ENCODE data around the gene COL18A1.

Gene COL18A1

DNA sequence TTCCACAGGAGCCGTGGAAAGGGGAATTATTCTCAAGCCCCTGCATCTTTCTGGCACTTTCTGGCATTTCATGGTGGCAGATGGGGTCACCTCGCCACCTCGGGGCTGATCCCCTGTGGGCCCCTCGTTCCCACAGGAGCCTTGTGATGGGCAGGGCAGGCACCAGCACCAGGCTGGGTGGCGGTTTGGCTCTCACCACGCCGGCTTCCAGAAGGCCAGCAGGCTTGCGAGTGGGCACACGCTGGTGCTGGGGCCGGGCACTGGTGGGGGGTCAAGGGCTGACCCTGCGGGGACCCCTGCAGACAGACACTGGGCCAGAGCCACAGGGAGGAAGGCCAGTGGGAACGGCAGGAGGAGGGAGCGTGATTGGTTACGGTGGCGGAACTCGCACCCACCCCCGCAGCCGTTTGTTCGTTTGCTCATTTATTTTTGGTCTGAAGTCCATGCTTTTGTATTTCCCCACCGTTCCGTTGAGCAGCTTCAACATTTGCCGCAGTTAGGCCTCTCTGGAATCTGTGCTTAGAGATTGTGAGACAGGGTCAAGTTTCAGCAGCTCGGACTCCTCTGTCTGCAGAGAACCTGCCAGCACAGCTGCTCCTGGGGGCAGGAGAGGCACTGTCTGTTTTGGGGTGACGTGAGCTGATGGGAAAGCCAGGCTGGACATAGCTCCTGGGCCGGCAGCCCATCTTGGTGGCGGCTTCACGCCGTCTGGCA lies 5.3 kb downstream of the COL18A1 start:
- Histone ChIP-seq H3K27me3 (ENCODE audit: control insufficient read depth in 1 of 2, insufficient read depth in 2 of 2, low read length in 2 of 2) (peaks cover 0 to 10% of the 10 kb centered on the region in 2 donors), H3K4me1 (ENCODE audit: control insufficient read depth, insufficient read depth, low read length) (peaks cover 19% of the 10 kb centered on the region), H3K9ac (ENCODE audit: low read length in 2 of 2) (no peak overlapping the region), H3K4me3 (ENCODE audit: low read length in 2 of 2) (no peak overlapping the region), H3K9me3 (ENCODE audit: control insufficient read depth in 2 of 2, low read length in 2 of 2) (no peaks in the 10 kb centered on the region), H3K36me3 (ENCODE audit: control insufficient read depth in 2 of 2, insufficient read depth in 2 of 2, low read length in 2 of 2) (no peaks in the 10 kb centered on the region), H3K27ac (ENCODE audit: low read length) (no peak overlapping the region)

DNA sequence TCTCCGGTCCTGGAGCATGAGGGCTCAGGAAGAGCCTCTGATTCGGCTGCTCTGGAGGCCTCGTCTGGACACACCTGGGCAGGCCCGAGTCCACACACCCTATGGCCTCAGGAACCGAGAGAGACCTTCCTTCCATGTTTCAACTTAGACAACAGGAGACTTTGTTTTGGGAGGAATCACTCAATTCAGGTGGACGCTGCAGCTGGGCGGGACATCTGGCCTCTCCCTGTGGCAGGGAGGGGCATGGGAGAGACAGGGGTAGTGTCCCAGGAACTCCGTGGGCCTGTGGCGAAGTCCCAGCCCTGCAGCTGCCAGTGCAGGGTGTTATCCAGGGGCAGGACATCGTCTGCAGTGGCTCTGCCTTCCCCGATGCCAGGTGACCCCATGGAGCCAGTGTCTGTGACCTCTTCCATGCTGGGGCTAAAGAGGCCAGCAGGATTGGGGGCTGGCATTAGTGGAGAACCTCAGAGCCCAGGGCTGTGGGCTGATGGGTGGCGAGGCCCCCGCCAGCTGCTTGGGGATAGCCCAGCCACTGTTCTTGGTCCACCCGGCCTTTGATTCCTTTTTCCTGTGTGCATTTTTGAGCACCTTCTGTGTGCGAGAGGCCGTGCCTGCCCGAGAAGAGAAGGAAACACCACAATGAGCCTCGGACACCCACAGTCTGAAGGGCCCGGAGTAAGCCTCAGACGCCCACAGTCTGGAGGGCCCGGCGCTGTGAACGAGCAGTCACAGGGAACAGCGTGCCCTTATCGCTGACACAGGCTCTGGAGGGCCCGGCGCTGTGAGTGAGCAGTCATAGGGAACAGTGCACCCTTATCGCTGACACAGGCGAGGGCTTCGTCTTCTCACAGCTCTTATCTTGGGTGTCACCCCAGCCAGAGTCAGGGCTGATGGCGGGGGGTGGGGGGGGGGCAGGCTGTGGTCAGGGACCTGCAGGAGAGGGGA lies 6.2 kb downstream of the COL18A1 start:
- Histone ChIP-seq H3K36me3 (ENCODE audit: control insufficient read depth in 2 of 2, insufficient read depth in 2 of 2, low read length in 2 of 2) (no peaks in the 10 kb centered on the region), H3K9ac (ENCODE audit: low read length in 2 of 2) (no peak overlapping the region), H3K4me3 (ENCODE audit: low read length in 2 of 2) (no peak overlapping the region), H3K4me1 (ENCODE audit: control insufficient read depth, insufficient read depth, low read length) (peaks cover 14% of the 10 kb centered on the region), H3K9me3 (ENCODE audit: control insufficient read depth in 2 of 2, low read length in 2 of 2) (no peaks in the 10 kb centered on the region), H3K27me3 (ENCODE audit: control insufficient read depth in 1 of 2, insufficient read depth in 2 of 2, low read length in 2 of 2) (peaks cover 0 to 4% of the 10 kb centered on the region in 2 donors), H3K27ac (ENCODE audit: low read length) (no peak overlapping the region)

DNA sequence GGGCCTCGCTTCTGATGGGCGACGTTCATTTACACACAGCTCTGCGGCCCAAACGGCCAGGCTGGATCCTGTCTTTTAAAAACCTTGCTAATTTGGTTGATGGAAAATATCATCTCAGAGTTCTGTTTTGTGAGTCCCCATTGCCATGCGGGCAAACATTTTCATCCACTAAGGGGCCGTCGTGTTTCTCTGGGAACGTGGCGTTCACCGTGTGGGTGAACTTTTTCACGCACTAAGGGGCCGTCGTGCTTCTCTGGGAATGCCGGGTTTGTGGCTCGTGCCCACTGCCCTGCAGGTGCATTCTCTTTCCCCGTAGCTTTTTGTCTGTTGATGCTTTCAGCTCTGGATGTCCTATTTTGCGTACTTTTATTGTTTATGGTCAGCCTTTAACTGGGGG lies 6.8 kb downstream of the COL18A1 start:
- no peak overlapping the region for H3K27ac ChIP-seq (ENCODE audit: low read length)
- H3K9ac ChIP-seq (ENCODE audit: low read length in 2 of 2) = no peak overlapping the region
- peaks cover 0 to 2% of the 10 kb centered on the region in 2 donors for H3K27me3 ChIP-seq (ENCODE audit: control insufficient read depth in 1 of 2, insufficient read depth in 2 of 2, low read length in 2 of 2)
- H3K4me3 ChIP-seq (ENCODE audit: low read length in 2 of 2) = no peak overlapping the region
- H3K36me3 ChIP-seq (ENCODE audit: control insufficient read depth in 2 of 2, insufficient read depth in 2 of 2, low read length in 2 of 2) = no peaks in the 10 kb centered on the region
- peaks cover 13% of the 10 kb centered on the region for H3K4me1 ChIP-seq (ENCODE audit: control insufficient read depth, insufficient read depth, low read length)
- no peaks in the 10 kb centered on the region for H3K9me3 ChIP-seq (ENCODE audit: control insufficient read depth in 2 of 2, low read length in 2 of 2)

DNA sequence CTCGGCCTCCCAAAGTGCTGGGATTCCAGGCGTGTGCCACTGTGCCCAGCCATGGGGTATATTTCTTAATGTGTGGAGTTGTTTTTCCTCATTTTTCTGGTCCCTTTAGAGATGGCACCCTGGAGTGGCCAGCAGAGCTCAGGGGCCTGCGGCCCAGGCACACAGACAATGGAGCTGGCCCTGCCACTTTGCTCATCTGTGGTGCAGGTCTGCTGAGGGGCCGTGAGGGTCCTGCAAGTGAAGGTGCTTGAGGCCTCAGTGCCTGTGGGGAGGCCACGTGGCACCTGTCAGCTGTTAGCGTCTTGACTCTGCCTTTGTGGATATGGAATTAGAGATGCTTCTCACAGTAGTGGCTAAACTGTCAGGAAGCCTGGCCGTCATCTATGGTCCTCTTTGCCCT lies 7.5 kb downstream of the COL18A1 start:
- Histone ChIP-seq H3K4me1 (ENCODE audit: control insufficient read depth, insufficient read depth, low read length) (peaks cover 13% of the 10 kb centered on the region), H3K9me3 (ENCODE audit: control insufficient read depth in 2 of 2, low read length in 2 of 2) (no peaks in the 10 kb centered on the region), H3K27me3 (ENCODE audit: control insufficient read depth in 1 of 2, insufficient read depth in 2 of 2, low read length in 2 of 2) (no peaks in the 10 kb centered on the region), H3K36me3 (ENCODE audit: control insufficient read depth in 2 of 2, insufficient read depth in 2 of 2, low read length in 2 of 2) (no peaks in the 10 kb centered on the region), H3K9ac (ENCODE audit: low read length in 2 of 2) (no peak overlapping the region), H3K4me3 (ENCODE audit: low read length in 2 of 2) (no peak overlapping the region), H3K27ac (ENCODE audit: low read length) (no peak overlapping the region)

DNA sequence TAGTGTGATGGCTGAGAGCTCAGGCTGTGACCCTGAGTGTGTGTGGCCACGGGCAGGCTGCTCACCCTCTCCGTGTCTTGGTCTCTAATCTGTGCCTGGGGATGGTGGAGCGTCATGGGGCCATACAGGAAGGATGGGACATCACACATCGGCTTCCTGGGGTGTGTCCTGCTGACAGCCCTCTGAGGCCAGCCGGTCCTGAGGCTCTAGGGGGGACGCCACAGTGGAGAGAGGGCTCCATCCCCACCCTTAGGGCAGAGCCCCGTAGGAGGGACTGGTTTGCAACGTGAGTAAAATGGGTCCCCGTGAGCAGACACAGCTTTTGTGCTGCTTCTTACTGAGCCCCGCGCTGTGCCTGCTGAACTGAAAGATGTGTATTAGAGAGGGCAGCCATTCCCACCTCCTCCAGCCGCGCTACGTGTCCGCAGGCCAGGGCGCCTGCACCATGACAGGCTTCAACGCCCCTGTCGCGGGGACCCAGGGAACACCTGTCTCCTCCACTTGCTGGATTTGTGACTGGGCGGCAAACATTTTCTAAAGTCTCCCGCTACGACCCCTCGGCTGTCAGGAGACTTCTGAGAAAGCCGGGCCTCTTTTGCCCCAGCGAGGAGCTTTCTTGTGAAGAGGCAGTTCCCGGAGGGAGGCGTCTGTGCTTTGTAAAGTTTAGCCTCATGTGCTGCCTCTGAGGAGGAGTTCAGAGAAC lies 8.1 kb downstream of the COL18A1 start:
- Histone ChIP-seq H3K27ac (ENCODE audit: low read length) (no peak overlapping the region), H3K9me3 (ENCODE audit: control insufficient read depth in 2 of 2, low read length in 2 of 2) (no peaks in the 10 kb centered on the region), H3K4me1 (ENCODE audit: control insufficient read depth, insufficient read depth, low read length) (peaks cover 11% of the 10 kb centered on the region)

DNA sequence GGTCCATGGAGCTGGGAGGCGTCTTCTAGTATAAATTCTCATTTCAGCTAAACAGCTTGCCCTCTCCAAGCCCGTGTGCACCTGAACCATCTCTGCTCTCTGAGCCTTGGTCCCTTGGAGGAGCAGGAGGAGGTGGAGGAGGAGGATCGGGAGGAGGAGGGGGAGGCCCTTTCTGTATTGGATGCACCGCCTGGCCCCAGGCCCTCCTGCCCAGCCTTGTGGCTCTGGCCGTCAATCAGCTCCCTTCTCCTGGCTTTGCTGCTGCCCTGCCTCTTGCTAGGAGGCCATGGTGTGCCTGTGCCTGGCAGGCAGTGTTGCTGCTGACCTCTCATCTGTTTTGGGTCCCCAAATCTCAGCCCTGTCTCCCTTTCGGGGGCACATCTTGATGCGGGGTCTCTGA lies 9.0 kb downstream of the COL18A1 start:
- H3K9ac ChIP-seq (ENCODE audit: low read length in 2 of 2) = no peak overlapping the region
- H3K36me3 ChIP-seq (ENCODE audit: control insufficient read depth in 2 of 2, insufficient read depth in 2 of 2, low read length in 2 of 2) = no peaks in the 10 kb centered on the region
- no peaks in the 10 kb centered on the region for H3K9me3 ChIP-seq (ENCODE audit: control insufficient read depth in 2 of 2, low read length in 2 of 2)
- no peak overlapping the region for H3K27ac ChIP-seq (ENCODE audit: low read length)
- H3K27me3 ChIP-seq (ENCODE audit: control insufficient read depth in 1 of 2, insufficient read depth in 2 of 2, low read length in 2 of 2) = no peaks in the 10 kb centered on the region
- H3K4me3 ChIP-seq (ENCODE audit: low read length in 2 of 2) = no peak overlapping the region
- H3K4me1 ChIP-seq (ENCODE audit: control insufficient read depth, insufficient read depth, low read length) = peaks cover 11% of the 10 kb centered on the region

More for the DNA sequence above, 8.1 kb downstream of the COL18A1 start:
- Histone ChIP-seq H3K36me3 (ENCODE audit: control insufficient read depth in 2 of 2, insufficient read depth in 2 of 2, low read length in 2 of 2) (no peaks in the 10 kb centered on the region), H3K4me3 (ENCODE audit: low read length in 2 of 2) (no peak overlapping the region), H3K9ac (ENCODE audit: low read length in 2 of 2) (no peak overlapping the region), H3K27me3 (ENCODE audit: control insufficient read depth in 1 of 2, insufficient read depth in 2 of 2, low read length in 2 of 2) (no peaks in the 10 kb centered on the region)

DNA sequence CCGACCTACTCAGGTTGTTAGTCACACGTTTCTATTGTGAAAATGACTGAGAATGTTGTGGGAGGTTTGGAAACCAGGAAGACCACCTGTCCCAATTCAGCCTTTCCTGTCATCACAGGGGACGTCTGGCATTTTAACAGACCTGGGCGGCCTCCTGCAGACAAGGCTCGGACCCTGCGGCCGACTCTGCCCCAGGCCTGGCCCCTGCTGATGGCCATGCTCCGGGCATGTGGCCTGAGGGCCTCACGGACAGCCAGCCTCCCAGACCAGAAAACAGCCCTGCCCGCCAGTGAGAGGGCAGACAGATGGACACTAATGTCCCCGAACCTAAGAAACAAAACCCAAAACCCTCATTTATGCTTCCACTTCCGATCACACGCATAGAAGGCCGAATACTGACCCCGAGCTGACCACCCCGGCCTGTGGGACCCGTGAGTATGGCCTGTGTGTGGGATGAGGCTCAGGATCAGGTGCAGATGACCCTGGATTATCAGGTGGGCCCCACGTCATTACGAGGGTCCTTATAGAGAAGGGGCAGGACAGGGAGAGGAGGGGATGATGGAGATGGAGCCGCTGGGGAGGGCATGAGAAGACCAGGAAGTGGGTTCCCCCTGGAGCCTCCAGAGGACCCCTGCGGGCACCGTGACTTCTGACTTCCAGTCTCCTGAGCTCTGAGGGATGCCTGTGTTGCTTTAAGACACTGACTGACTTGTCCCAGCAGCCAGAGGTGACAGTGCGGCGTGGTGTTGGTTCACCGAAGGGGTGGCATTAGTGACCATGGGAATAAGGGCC lies 9.6 kb downstream of the COL18A1 start:
- peaks cover 11% of the 10 kb centered on the region for H3K4me1 ChIP-seq (ENCODE audit: control insufficient read depth, insufficient read depth, low read length)
- H3K9me3 ChIP-seq (ENCODE audit: control insufficient read depth in 2 of 2, low read length in 2 of 2) = no peaks in the 10 kb centered on the region
- no peak overlapping the region for H3K4me3 ChIP-seq (ENCODE audit: low read length in 2 of 2)
- no peak overlapping the region for H3K27ac ChIP-seq (ENCODE audit: low read length)
- H3K9ac ChIP-seq (ENCODE audit: low read length in 2 of 2) = no peak overlapping the region
- H3K36me3 ChIP-seq (ENCODE audit: control insufficient read depth in 2 of 2, insufficient read depth in 2 of 2, low read length in 2 of 2) = no peaks in the 10 kb centered on the region
- no peaks in the 10 kb centered on the region for H3K27me3 ChIP-seq (ENCODE audit: control insufficient read depth in 1 of 2, insufficient read depth in 2 of 2, low read length in 2 of 2)

DNA sequence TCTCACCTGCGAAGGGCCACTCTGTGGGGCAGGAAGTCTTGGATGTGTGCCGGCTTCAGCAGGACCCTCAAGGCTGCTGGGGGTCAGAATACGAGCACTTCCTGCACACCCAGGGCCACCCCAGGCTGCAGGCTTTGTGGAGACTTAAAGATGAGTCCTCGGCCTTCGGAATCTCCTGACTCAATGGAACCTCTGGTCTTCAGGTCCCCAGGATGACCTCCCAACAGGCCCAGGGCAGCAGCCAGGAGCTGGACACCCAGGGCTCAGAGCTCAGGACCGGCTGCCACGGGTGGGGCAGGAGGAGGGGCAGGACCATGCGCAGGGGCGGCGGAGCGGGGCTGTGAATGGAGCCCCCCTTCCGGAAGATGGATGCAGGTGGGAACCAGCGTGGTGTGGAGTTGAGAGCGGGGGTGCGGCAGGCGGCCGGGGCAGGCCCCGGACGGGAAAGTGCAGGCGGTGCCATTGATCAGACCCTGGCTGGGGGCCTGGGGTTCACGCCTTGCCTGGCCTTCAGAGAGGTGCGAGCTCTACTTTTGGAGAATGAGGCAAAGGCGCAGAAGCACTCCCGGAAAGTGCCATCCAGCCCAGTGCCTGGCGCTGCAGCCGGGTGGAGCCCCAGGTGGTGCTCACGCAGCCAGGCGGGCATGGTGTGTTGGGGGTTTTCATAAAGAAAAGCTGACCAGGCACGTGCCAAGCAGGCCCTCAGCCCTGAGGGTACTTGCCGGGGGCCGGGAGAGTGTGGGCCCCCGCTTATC lies 10.4 kb downstream of the COL18A1 start:
- Histone ChIP-seq H3K9ac (ENCODE audit: low read length in 2 of 2) (no peak overlapping the region), H3K36me3 (ENCODE audit: control insufficient read depth in 2 of 2, insufficient read depth in 2 of 2, low read length in 2 of 2) (no peaks in the 10 kb centered on the region), H3K4me1 (ENCODE audit: control insufficient read depth, insufficient read depth, low read length) (peaks cover 9% of the 10 kb centered on the region), H3K4me3 (ENCODE audit: low read length in 2 of 2) (no peak overlapping the region), H3K27ac (ENCODE audit: low read length) (no peak overlapping the region), H3K9me3 (ENCODE audit: control insufficient read depth in 2 of 2, low read length in 2 of 2) (no peaks in the 10 kb centered on the region), H3K27me3 (ENCODE audit: control insufficient read depth in 1 of 2, insufficient read depth in 2 of 2, low read length in 2 of 2) (no peaks in the 10 kb centered on the region)

DNA sequence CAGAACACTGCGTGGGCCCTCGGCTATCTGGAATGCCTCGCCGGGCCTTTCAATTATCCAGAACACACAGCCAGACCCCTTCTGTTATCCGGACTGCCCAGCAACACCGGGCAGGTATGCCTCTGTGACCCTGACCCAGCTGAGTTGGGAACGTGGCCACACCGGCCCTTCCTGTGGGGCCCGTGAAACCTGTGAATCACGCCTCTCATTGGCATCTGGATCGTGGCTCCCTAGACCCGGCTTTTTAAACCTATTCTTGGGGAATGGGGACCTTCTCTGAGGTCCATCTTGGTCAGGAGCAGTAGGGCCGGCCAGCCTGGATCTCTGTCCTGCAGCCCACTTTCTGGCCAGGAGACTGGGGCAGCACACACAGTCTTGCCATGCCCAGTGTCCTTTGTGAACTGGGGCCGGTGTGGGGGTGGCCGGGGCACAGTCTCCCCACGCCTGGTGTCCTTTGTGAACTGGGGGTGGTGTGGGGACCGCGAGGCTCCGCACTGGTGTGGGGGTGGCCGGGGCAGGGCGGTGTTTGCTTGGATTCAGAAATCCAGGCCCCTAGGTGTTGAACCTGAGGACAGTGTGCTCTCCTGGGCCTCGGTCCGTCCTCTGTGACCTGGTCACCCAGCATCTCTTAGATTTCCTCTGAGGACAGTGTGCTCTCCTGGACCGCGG lies 11.1 kb downstream of the COL18A1 start:
- Histone ChIP-seq H3K36me3 (ENCODE audit: control insufficient read depth in 2 of 2, insufficient read depth in 2 of 2, low read length in 2 of 2) (no peaks in the 10 kb centered on the region), H3K4me1 (ENCODE audit: control insufficient read depth, insufficient read depth, low read length) (peaks cover 11% of the 10 kb centered on the region), H3K27me3 (ENCODE audit: control insufficient read depth in 1 of 2, insufficient read depth in 2 of 2, low read length in 2 of 2) (no peaks in the 10 kb centered on the region), H3K9me3 (ENCODE audit: control insufficient read depth in 2 of 2, low read length in 2 of 2) (no peaks in the 10 kb centered on the region), H3K27ac (ENCODE audit: low read length) (no peak overlapping the region), H3K4me3 (ENCODE audit: low read length in 2 of 2) (no peak overlapping the region), H3K9ac (ENCODE audit: low read length in 2 of 2) (no peak overlapping the region)

Data from stomach smooth muscle (tissue), 2 donors.